GM18951 (cell line): ENCODE results near the gene HSPA14.
"Not testable (repeated sequence)": the region's sequence is repeated elsewhere in the genome, so short reads cannot be mapped to it uniquely, and the experiment has no call there.

Experiments
- POLR2A ChIP-seq: IDR thresholded peaks from 4 replicates; pipeline ENCODE4 v1.6.1; 2011; ENCODE audit warnings: mild to moderate bottlenecking; ENCODE audit not compliant: insufficient read length, insufficient read depth; ENCODE audit errors: extremely low read depth
- in situ Hi-C: fragments of 300-500 bp; cut with MboI; formaldehyde crosslinking; loops from one replicate; pipeline ENCODE4 v1.12.0; 2022; ENCODE audit warnings: low sequenced_read_pairs, mixed read lengths, inconsistent platforms; ENCODE audit not compliant: unreplicated experiment

The HSPA14 gene

GRCh38 chr10:14844948-14845347 lies 6.8 kb downstream of the HSPA14 start:
- no peak for TF ChIP-seq POLR2A
- in situ Hi-C loops = no loop called here

- in situ Hi-C loops = no loop called here
- no peak for TF ChIP-seq POLR2A
These were observed 14.1 kb downstream of the HSPA14 start for GRCh38 chr10:14852236-14852635.

- in situ Hi-C loops = no loop called here
- no peak for TF ChIP-seq POLR2A
These were observed 17.3 kb downstream of the HSPA14 start for GRCh38 chr10:14855453-14855852.

- in situ Hi-C loops = no loop called here
These were observed 20.3 kb downstream of the HSPA14 start for GRCh38 chr10:14858338-14858960.

GRCh38 chr10:14859043-14859442 lies 20.9 kb downstream of the HSPA14 start:
- no peak for TF ChIP-seq POLR2A
- in situ Hi-C loops = no loop called here

More at GRCh38 chr10:14858338-14858960, 20.3 kb downstream of the HSPA14 start:
- no peak for TF ChIP-seq POLR2A

GRCh38 chr10:14859775-14860174 lies 21.7 kb downstream of the HSPA14 start:
- TF ChIP-seq POLR2A = no peak
- in situ Hi-C loops = no loop called here

- TF ChIP-seq POLR2A = no peak
These were observed 22.7 kb downstream of the HSPA14 start for GRCh38 chr10:14860791-14861190.

GRCh38 chr10:14864466-14864865 lies 26.4 kb downstream of the HSPA14 start:
- in situ Hi-C loops = not testable (repeated sequence)

More at GRCh38 chr10:14860791-14861190, 22.7 kb downstream of the HSPA14 start:
- in situ Hi-C loops = no loop called here

GRCh38 chr10:14864871-14865270 lies 26.8 kb downstream of the HSPA14 start:
- in situ Hi-C loops = not testable (repeated sequence)

GRCh38 chr10:14873090-14873760 lies 35.1 kb downstream of the HSPA14 start:
- in situ Hi-C loops = no loop called here
- no peak for TF ChIP-seq POLR2A

- in situ Hi-C loops = no loop called here
- no peak for TF ChIP-seq POLR2A
These were observed 37.8 kb downstream of the HSPA14 start for GRCh38 chr10:14875941-14876340.

- no peak for TF ChIP-seq POLR2A
- in situ Hi-C loops = no loop called here
These were observed 38.7 kb downstream of the HSPA14 start for GRCh38 chr10:14876764-14877163.

GRCh38 chr10:14878266-14879123 lies 40.4 kb downstream of the HSPA14 start, which contains the start of gene SUV39H2:
Gene SUV39H2, plus strand, starts transcription at chr10:14878866. Its CDS starts 23 bp downstream, at chr10:14878889.
- in situ Hi-C loops = no loop called here
- peak; percentile 84 for TF ChIP-seq POLR2A

- no peak for TF ChIP-seq POLR2A
- in situ Hi-C loops = no loop called here
These were observed 41.2 kb downstream of the HSPA14 start for GRCh38 chr10:14879124-14879927.
